Kidney epithelial cell (primary cell): Measurements from ENCODE around the gene SPATA21. TPM values are rescaled to one million over a fixed set of nuclear protein-coding genes. Genes with fewer than 3 reads are reported as not detected.
"Not testable (repeated sequence)": the region's sequence is repeated elsewhere in the genome, so short reads cannot be mapped to it uniquely, and the experiment has no call there.

Source experiments
- DNase-seq: peaks from one replicate; pipeline ENCODE4 v3.0.0-alpha.2; 2010; ENCODE audit warnings: low read depth
- H3K27me3 ChIP-seq: 2 replicates; pipeline ENCODE4 v1.6.0; 2011; ENCODE audit warnings: low read length; ENCODE audit not compliant: control insufficient read depth, insufficient read depth
- H3K36me3 ChIP-seq: 2 replicates; pipeline ENCODE4 v1.5.1; 2011; ENCODE audit warnings: low read length; ENCODE audit not compliant: control insufficient read depth, insufficient read depth
- H3K4me3 ChIP-seq: 2 replicates; pipeline ENCODE4 v1.5.1; 2011; ENCODE audit warnings: low read depth, mild to moderate bottlenecking, control low read depth, low read length
- CTCF ChIP-seq: IDR thresholded peaks from 2 replicates; pipeline ENCODE4 v1.5.1; 2011; ENCODE audit warnings: mild to moderate bottlenecking, moderate library complexity, low read length, control low read depth, inconsistent platforms; ENCODE audit not compliant: insufficient read depth, poor library complexity, severe bottlenecking
- total RNA-seq: library from RNA; depleted of rRNA; stranded (reverse); fragments of >200 nt; gene quantifications from 2 replicates; pipeline ENCODE4 v1.2.3, GENCODE V29; 2015

Gene SPATA21
- total RNA-seq, 1 donor from 2014 or later: not detected

GRCh38 chr1:16367968-16368890 is 69.0 kb downstream of the SPATA21 start:
- no peak for DNase-seq
- Histone ChIP-seq H3K4me3 (peak overlapping the region; percentile 92), H3K27me3 (no peaks in the 10 kb centered on the region), H3K36me3 (no peaks in the 10 kb centered on the region)
- TF ChIP-seq CTCF: no peak

GRCh38 chr1:16367258-16367967 is 69.8 kb downstream of the SPATA21 start:
- peak; percentile 67 for DNase-seq
- TF ChIP-seq CTCF: peak; percentile 3

GRCh38 chr1:16366722-16367257 is 70.4 kb downstream of the SPATA21 start, which contains the start of gene SZRD1:
Gene SZRD1 (plus strand): TSS chr1:16367242. CDS start chr1:16367258, 16 bp downstream.
- TF ChIP-seq CTCF: no peak
- Histone ChIP-seq H3K36me3 (no peaks in the 10 kb centered on the region), H3K27me3 (no peaks in the 10 kb centered on the region), H3K4me3 (peak within 1 kb of the TSS; percentile 92)
- DNase-seq: peak; percentile 92

More at GRCh38 chr1:16367258-16367967, 69.8 kb downstream of the SPATA21 start:
- peak overlapping the region; percentile 92 for H3K4me3 ChIP-seq
- H3K36me3 ChIP-seq: no peaks in the 10 kb centered on the region
- no peaks in the 10 kb centered on the region for H3K27me3 ChIP-seq

- not testable (repeated sequence) for H3K27me3 ChIP-seq, H3K4me3 ChIP-seq
Observed at GRCh38 chr1:16365146-16365498, 72.1 kb downstream of the SPATA21 start.

GRCh38 chr1:16356867-16357266 is 80.4 kb downstream of the SPATA21 start:
- no peak for TF ChIP-seq CTCF

More at GRCh38 chr1:16365146-16365498, 72.1 kb downstream of the SPATA21 start:
- not testable (repeated sequence) for H3K36me3 ChIP-seq, DNase-seq

GRCh38 chr1:16354619-16355018 is 82.6 kb downstream of the SPATA21 start:
- TF ChIP-seq CTCF: no peak
- Histone ChIP-seq H3K4me3 (no peak overlapping the region), H3K27me3 (no peaks in the 10 kb centered on the region), H3K36me3 (no peaks in the 10 kb centered on the region)
- no peak for DNase-seq

More at GRCh38 chr1:16356867-16357266, 80.4 kb downstream of the SPATA21 start:
- Histone ChIP-seq H3K4me3 (no peak overlapping the region), H3K27me3 (no peaks in the 10 kb centered on the region), H3K36me3 (no peaks in the 10 kb centered on the region)
- no peak for DNase-seq
